ENCODE data around the gene STRADB.
"Not testable (repeated sequence)": the region's sequence is repeated elsewhere in the genome, so short reads cannot be mapped to it uniquely, and the experiment has no call there.

STRADB gene

GRCh38 chr2:201419057-201419635 lies 32.4 kb upstream of the STRADB start:
- DNase-seq (ENCODE audit: low spot score) = no peak
- no peak for TF ChIP-seq CTCF (IDR thresholded peaks at IDR 0.05; ENCODE audit: extremely low read depth, missing control alignments)

- TF ChIP-seq CTCF (IDR thresholded peaks at IDR 0.05; ENCODE audit: extremely low read depth, missing control alignments) = no peak
- DNase-seq (ENCODE audit: low spot score) = no peak
These were observed 31.6 kb upstream of the STRADB start for GRCh38 chr2:201419986-201420385.

GRCh38 chr2:201420442-201421113 lies 31.0 kb upstream of the STRADB start:
- TF ChIP-seq CTCF (IDR thresholded peaks at IDR 0.05; ENCODE audit: extremely low read depth, missing control alignments) = no peak
- DNase-seq (ENCODE audit: low spot score) = no peak

GRCh38 chr2:201425952-201426351 lies 25.6 kb upstream of the STRADB start:
- DNase-seq (ENCODE audit: low spot score) = no peak
- TF ChIP-seq CTCF (IDR thresholded peaks at IDR 0.05; ENCODE audit: extremely low read depth, missing control alignments) = no peak

- not testable (repeated sequence) for DNase-seq (ENCODE audit: low spot score)
These were observed 23.2 kb upstream of the STRADB start for GRCh38 chr2:201428366-201428765.

- DNase-seq (ENCODE audit: low spot score) = not testable (repeated sequence)
These were observed 21.7 kb upstream of the STRADB start for GRCh38 chr2:201429835-201430234.

GRCh38 chr2:201430322-201430721 lies 21.2 kb upstream of the STRADB start:
- DNase-seq (ENCODE audit: low spot score) = not testable (repeated sequence)

- DNase-seq (ENCODE audit: low spot score) = no peak
- TF ChIP-seq CTCF (IDR thresholded peaks at IDR 0.05; ENCODE audit: extremely low read depth, missing control alignments) = no peak
These were observed 20.7 kb upstream of the STRADB start for GRCh38 chr2:201430839-201431238.

GRCh38 chr2:201432038-201432620 lies 19.4 kb upstream of the STRADB start:
- DNase-seq (ENCODE audit: low spot score) = no peak
- no peak for TF ChIP-seq CTCF (IDR thresholded peaks at IDR 0.05; ENCODE audit: extremely low read depth, missing control alignments)
